ENCODE data around the gene NOX3. TPM values are rescaled to one million over a fixed set of nuclear protein-coding genes. Genes with fewer than 3 reads are reported as not detected.

The NOX3 gene
- total and polyA plus RNA-seq, 10 of the 15 experiments (the other 5 are each of a cell fraction or from before 2014, with no cell fraction given), result not detected

DNA sequence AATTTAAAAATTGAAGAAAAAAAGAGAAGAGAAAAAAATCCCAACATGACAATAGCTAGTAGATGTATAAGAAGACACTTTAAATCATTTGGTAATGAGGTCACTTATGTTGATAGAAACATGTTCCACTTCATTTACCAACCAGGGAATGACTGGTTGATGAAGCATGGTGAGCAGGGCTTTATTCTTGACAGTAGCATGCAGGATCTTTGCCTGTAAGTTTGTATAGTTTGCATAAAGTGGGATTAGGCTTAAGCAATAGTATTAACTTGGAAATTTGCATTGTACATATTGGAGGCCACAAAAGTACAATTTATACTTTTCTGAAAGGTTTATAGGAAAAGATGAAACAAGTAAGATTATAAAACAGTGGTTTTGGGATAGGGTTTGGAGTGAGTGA is 67.0 kb downstream of the NOX3 start:
- TF ChIP-seq NFYB (IDR thresholded peaks at IDR 0.05; ENCODE audit: insufficient read depth, low read depth, low read length), result no peak
- Histone ChIP-seq H3K79me2 (ENCODE audit: control insufficient read depth, insufficient read depth, low read length) (no peaks in the 10 kb centered on the region), H3K4me3 (no peak overlapping the region), H3K9me3 (replicated peaks; ENCODE audit: control insufficient read depth, insufficient read depth, low read length) (peaks cover 9% of the 10 kb centered on the region; the same call in 2 of the 3 replicates), H3K27me3 (replicated peaks in 1 of 2; ENCODE audit: control insufficient read depth in 2 of 2, insufficient read depth in 2 of 2, low read length in 1 of 2) (no peaks in the 10 kb centered on the region), H3K4me1 (ENCODE audit: control insufficient read depth, insufficient read depth, low read length) (no peaks in the 10 kb centered on the region; the same call in 1 of the 2 replicates), H2AFZ (ENCODE audit: control insufficient read depth, low read depth, low read length) (no peak overlapping the region), H3K36me3 (ENCODE audit: control insufficient read depth in 2 of 2, insufficient read depth in 2 of 2, low read length in 1 of 2) (no peaks in the 10 kb centered on the region), H4K20me1 (ENCODE audit: control insufficient read depth, insufficient read depth) (no peaks in the 10 kb centered on the region), H3K27ac (ENCODE audit: control insufficient read depth, insufficient read depth) (no peak overlapping the region), H3K9ac (ENCODE audit: control insufficient read depth, insufficient read depth, low read length) (no peak overlapping the region), H3K4me2 (ENCODE audit: control insufficient read depth, insufficient read depth) (no peak overlapping the region)
- ChIA-PET SMC1A (ENCODE audit: uncharacterized antibody, unreplicated experiment) (no interaction called here), CTCF (interaction anchor here (0.8 kb wide), 1 partner anchor 35 kb away, joined by 3 read pairs; no protein-coding TSS in a partner anchor), POLR2A (no interaction called here), RAD21 (ENCODE audit: unreplicated experiment) (no interaction called here)
- in situ Hi-C loops (cut with MboI), result no loop called here
- no peak for ATAC-seq
- no TSS peak for BruUV-seq (replicated peaks)
- no peak for DNase-seq (ENCODE audit: low read depth, low spot score)
- intact Hi-C loops (cut with micrococcal nuclease; ENCODE audit: unreplicated experiment), result no loop called here
- peak; percentile 62 for FAIRE-seq

DNA sequence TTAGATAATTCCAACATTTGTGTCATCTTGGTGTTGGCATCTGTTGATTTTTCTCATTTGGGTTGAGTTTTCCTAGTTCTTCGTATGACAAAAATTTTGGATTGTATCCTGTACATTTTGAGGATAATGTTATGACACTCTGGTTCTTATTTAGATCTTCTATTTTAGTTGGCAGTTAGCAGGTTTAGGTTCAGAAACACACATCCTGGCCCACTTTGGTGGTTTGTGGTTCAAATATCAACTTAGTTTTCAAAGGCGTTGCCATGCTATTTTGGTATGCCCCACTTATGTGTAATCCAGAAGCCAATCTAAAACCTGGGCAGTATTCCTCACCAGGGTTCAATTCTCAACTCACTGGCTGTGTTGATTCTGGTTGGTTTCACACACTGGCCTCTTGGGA is 68.2 kb downstream of the NOX3 start:
- 97% methylated on average over 2 of the region's 2 CpGs for WGBS (ENCODE audit: insufficient coverage, insufficient replicate concordance, low lambda C conversion rate, missing lambda C conversion rate)
- H3K36me3 ChIP-seq (ENCODE audit: control insufficient read depth in 2 of 2, insufficient read depth in 2 of 2, low read length in 1 of 2), result no peaks in the 10 kb centered on the region
- no peak overlapping the region for H3K9ac ChIP-seq (ENCODE audit: control insufficient read depth, insufficient read depth, low read length)
- no peak for FAIRE-seq
- POLR2A ChIA-PET, result no interaction called here
- no peaks in the 10 kb centered on the region for H3K27me3 ChIP-seq (replicated peaks in 1 of 2; ENCODE audit: control insufficient read depth in 2 of 2, insufficient read depth in 2 of 2, low read length in 1 of 2)
- intact Hi-C loops (cut with micrococcal nuclease; ENCODE audit: unreplicated experiment) (no loop called here), in situ Hi-C loops (cut with MboI) (no loop called here)
- TF ChIP-seq SMARCA5 (IDR thresholded peaks at IDR 0.05) (no peak), PAX8 (IDR thresholded peaks at IDR 0.05) (no peak), ZSCAN29 (IDR thresholded peaks at IDR 0.05) (no peak), KAT2A (conservative IDR thresholded peaks at IDR 0.05; ENCODE audit: control insufficient read depth, low read depth, low read length) (no peak), LARP7 (IDR thresholded peaks at IDR 0.05) (no peak), NBN (IDR thresholded peaks at IDR 0.05) (no peak), STAT1 (conservative IDR thresholded peaks at IDR 0.05) (no peak), IRF4 (IDR thresholded peaks at IDR 0.05; ENCODE audit: low read depth, low read length) (no peak), EED (IDR thresholded peaks at IDR 0.05; ENCODE audit: low read depth) (no peak), PAX5 (IDR thresholded peaks at IDR 0.05; ENCODE audit: borderline replicate concordance, low read depth, low read length) (no peak), ATF7 (IDR thresholded peaks at IDR 0.05; ENCODE audit: low read depth) (no peak)
- TF ChIP-seq, protein P1, sequence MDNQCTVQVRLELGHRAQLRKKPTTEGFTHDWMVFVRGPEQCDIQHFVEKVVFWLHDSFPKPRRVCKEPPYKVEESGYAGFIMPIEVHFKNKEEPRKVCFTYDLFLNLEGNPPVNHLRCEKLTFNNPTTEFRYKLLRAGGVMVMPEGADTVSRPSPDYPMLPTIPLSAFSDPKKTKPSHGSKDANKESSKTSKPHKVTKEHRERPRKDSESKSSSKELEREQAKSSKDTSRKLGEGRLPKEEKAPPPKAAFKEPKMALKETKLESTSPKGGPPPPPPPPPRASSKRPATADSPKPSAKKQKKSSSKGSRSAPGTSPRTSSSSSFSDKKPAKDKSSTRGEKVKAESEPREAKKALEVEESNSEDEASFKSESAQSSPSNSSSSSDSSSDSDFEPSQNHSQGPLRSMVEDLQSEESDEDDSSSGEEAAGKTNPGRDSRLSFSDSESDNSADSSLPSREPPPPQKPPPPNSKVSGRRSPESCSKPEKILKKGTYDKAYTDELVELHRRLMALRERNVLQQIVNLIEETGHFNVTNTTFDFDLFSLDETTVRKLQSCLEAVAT (IDR thresholded peaks at IDR 0.05), result no peak
- TF ChIP-seq, protein P2, sequence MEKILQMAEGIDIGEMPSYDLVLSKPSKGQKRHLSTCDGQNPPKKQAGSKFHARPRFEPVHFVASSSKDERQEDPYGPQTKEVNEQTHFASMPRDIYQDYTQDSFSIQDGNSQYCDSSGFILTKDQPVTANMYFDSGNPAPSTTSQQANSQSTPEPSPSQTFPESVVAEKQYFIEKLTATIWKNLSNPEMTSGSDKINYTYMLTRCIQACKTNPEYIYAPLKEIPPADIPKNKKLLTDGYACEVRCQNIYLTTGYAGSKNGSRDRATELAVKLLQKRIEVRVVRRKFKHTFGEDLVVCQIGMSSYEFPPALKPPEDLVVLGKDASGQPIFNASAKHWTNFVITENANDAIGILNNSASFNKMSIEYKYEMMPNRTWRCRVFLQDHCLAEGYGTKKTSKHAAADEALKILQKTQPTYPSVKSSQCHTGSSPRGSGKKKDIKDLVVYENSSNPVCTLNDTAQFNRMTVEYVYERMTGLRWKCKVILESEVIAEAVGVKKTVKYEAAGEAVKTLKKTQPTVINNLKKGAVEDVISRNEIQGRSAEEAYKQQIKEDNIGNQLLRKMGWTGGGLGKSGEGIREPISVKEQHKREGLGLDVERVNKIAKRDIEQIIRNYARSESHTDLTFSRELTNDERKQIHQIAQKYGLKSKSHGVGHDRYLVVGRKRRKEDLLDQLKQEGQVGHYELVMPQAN (conservative IDR thresholded peaks at IDR 0.05), result no peak
- H2AFZ ChIP-seq (ENCODE audit: control insufficient read depth, low read depth, low read length), result no peak overlapping the region
- ATAC-seq, result no peak
- no peaks in the 10 kb centered on the region for H3K79me2 ChIP-seq (ENCODE audit: control insufficient read depth, insufficient read depth, low read length)
- SMC1A ChIA-PET (ENCODE audit: uncharacterized antibody, unreplicated experiment), result no interaction called here
- H3K4me1 ChIP-seq (ENCODE audit: control insufficient read depth, insufficient read depth, low read length), result no peaks in the 10 kb centered on the region; the same call in 1 of the 2 replicates
- peaks cover 9% of the 10 kb centered on the region; the same call in 2 of the 3 replicates for H3K9me3 ChIP-seq (replicated peaks; ENCODE audit: control insufficient read depth, insufficient read depth, low read length)
- no peak for DNase-seq (ENCODE audit: low read depth, low spot score)
- H3K27ac ChIP-seq (ENCODE audit: control insufficient read depth, insufficient read depth), result no peak overlapping the region
- no peaks in the 10 kb centered on the region for H4K20me1 ChIP-seq (ENCODE audit: control insufficient read depth, insufficient read depth)
- RAD21 ChIA-PET (ENCODE audit: unreplicated experiment), result no interaction called here
- H3K4me3 ChIP-seq, result no peak overlapping the region
- no TSS peak for BruUV-seq (replicated peaks)
- H3K4me2 ChIP-seq (ENCODE audit: control insufficient read depth, insufficient read depth), result no peak overlapping the region
- CTCF ChIA-PET, result no interaction called here
